Stomach (tissue), 4 donors: ENCODE measurements around the gene PPP3CA.

Experiments
- POLR2A ChIP-seq, 4 donors: fragments of 450-650 bp; IDR thresholded peaks; one replicate each; pipeline ENCODE4 v1.6.1; 2016; ENCODE audit warnings: antibody characterized with exemption in 4 of 4, control low read depth in 2 of 4, mild to moderate bottlenecking in 1 of 4, moderate library complexity in 1 of 4
- TF ChIP-seq, protein P1 (sequence below), 7 experiments: fragments of 450-650 bp in 4 of 7; fragments of 200-600 bp in 3 of 7; sonication (generic) in 3 of 7; IDR thresholded peaks; one replicate each; pipeline ENCODE4 v1.5.1; 2016 to 2019; ENCODE audit warnings: antibody characterized with exemption in 7 of 7, control low read depth in 2 of 7, mild to moderate bottlenecking in 1 of 7

DNA sequence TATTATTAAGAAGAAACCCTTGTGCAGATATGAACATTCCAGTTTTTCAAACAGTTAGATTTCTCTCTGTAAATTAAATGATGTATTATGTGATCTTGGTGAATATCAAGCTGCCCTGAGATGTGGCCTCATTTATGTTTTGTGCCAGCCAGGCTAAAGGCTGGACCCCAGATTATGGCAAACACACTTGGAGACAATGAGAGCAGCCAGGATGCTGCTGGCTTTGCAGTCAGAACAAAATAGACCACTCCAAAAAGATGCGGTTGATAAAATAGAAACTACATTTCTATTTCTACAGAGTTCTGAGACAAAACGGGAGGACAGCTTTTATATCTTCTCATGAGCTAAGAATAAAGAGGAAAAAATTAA, 296.5 kb downstream of the PPP3CA start:
- TF ChIP-seq, protein P1, sequence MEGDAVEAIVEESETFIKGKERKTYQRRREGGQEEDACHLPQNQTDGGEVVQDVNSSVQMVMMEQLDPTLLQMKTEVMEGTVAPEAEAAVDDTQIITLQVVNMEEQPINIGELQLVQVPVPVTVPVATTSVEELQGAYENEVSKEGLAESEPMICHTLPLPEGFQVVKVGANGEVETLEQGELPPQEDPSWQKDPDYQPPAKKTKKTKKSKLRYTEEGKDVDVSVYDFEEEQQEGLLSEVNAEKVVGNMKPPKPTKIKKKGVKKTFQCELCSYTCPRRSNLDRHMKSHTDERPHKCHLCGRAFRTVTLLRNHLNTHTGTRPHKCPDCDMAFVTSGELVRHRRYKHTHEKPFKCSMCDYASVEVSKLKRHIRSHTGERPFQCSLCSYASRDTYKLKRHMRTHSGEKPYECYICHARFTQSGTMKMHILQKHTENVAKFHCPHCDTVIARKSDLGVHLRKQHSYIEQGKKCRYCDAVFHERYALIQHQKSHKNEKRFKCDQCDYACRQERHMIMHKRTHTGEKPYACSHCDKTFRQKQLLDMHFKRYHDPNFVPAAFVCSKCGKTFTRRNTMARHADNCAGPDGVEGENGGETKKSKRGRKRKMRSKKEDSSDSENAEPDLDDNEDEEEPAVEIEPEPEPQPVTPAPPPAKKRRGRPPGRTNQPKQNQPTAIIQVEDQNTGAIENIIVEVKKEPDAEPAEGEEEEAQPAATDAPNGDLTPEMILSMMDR (IDR thresholded peaks at IDR 0.05) = no peak
- no peak for TF ChIP-seq POLR2A (IDR thresholded peaks at IDR 0.05)
